H1 (cell line): ENCODE results near the gene OSMR. TPM values are rescaled to one million over a fixed set of nuclear protein-coding genes. Genes with fewer than 3 reads are reported as not detected.

Experiments used
- CTCF ChIA-PET: fragments of 300-600 bp; sonication (Branson Sonifier 250); formaldehyde crosslinking; loops from one replicate; lab custom pipeline; 2021; ENCODE audit not compliant: partially characterized antibody; lab: Charles Lee
- POLR2A ChIA-PET: fragments of 300-600 bp; sonication (Branson Sonifier 250); formaldehyde crosslinking; loops from one replicate; lab custom pipeline; 2021; ENCODE audit warnings: inconsistent platforms; ENCODE audit not compliant: partially characterized antibody; lab: Charles Lee
- DNase-seq, 2 experiments: peaks; one replicate each; pipeline versions ENCODE4 v3.0.0 to v3.0.0-alpha.2; 2010 to 2022; ENCODE audit warnings: low spot score in 2 of 2, low read depth in 1 of 2, mixed read lengths in 1 of 2
- FAIRE-seq: peaks from 2 replicates; lab custom pipeline; 2011; peaks lifted over from hg19 to GRCh38; lab: Jason Lieb, UNC
- H2AFZ ChIP-seq: 2 replicates; pipeline ENCODE4 v1.8.1; 2012; ENCODE audit warnings: low read length, inconsistent platforms
- H2AK5ac ChIP-seq: 2 replicates; pipeline ENCODE4 v1.6.1; 2013; ENCODE audit warnings: low read depth, low read length
- H2BK120ac ChIP-seq: replicated peaks from 2 replicates; pipeline ENCODE3; 2013; ENCODE audit warnings: low read depth, low read length, inconsistent platforms
- H2BK12ac ChIP-seq: 2 replicates; pipeline ENCODE4 v1.6.1; 2013; ENCODE audit warnings: low read depth, low read length
- H2BK15ac ChIP-seq: 2 replicates; pipeline ENCODE4 v1.6.1; 2013; ENCODE audit warnings: low read length
- H2BK20ac ChIP-seq: 2 replicates; pipeline ENCODE4 v1.6.1; 2013; ENCODE audit warnings: low read length
- H2BK5ac ChIP-seq: 2 replicates; pipeline ENCODE4 v1.6.1; 2013; ENCODE audit warnings: low read depth, low read length
- H3K14ac ChIP-seq: 2 replicates; pipeline ENCODE4 v1.6.1; 2013; ENCODE audit warnings: inconsistent platforms; ENCODE audit not compliant: insufficient read length
- H3K18ac ChIP-seq: 2 replicates; pipeline ENCODE4 v1.6.1; 2013; ENCODE audit warnings: low read length; ENCODE audit errors: extremely low read depth
- H3K23ac ChIP-seq: 2 replicates; pipeline ENCODE4 v1.6.1; 2013; ENCODE audit warnings: inconsistent platforms; ENCODE audit not compliant: insufficient read length
- H3K23me2 ChIP-seq: 2 replicates; pipeline ENCODE4 v1.6.1; 2013; ENCODE audit warnings: low read depth, low read length
- H3K27ac ChIP-seq: 2 replicates; pipeline ENCODE4 v1.6.1; 2011; ENCODE audit warnings: low read depth, low read length, inconsistent platforms
- H3K27me3 ChIP-seq, 4 experiments: replicated peaks in 1 of 4; 1 replicate in 1 of 4; 2 replicates in 3 of 4; pipeline versions ENCODE4 v1.6.1 to v1.8.1; 2011 to 2013; ENCODE audit warnings: low read length in 3 of 4, mild to moderate bottlenecking in 3 of 4, inconsistent platforms in 2 of 4, mixed read lengths in 2 of 4, moderate library complexity in 1 of 4; ENCODE audit not compliant: control insufficient read depth in 3 of 4, insufficient read depth in 3 of 4; ENCODE audit errors: extremely low read depth in 1 of 4
- H3K36me3 ChIP-seq, 4 experiments: 2 replicates each; pipeline versions ENCODE4 v1.6.1 to v1.8.1; 2011 to 2013; ENCODE audit warnings: mild to moderate bottlenecking in 4 of 4, low read length in 3 of 4, moderate library complexity in 2 of 4, control low read depth in 1 of 4, inconsistent platforms in 1 of 4; ENCODE audit not compliant: insufficient read depth in 4 of 4, control insufficient read depth in 2 of 4
- H3K4ac ChIP-seq: replicated peaks from 2 replicates; pipeline ENCODE3; 2013; ENCODE audit warnings: low read length, low read depth, mixed read lengths, inconsistent platforms; ENCODE audit not compliant: insufficient read length
- H3K4me1 ChIP-seq, 4 experiments: replicated peaks in 1 of 4; 1 replicate in 1 of 4; 2 replicates in 3 of 4; pipeline versions ENCODE4 v1.6.1 to v1.8.1; 2011 to 2013; ENCODE audit warnings: low read length in 3 of 4, inconsistent platforms in 2 of 4, mixed read lengths in 1 of 4; ENCODE audit not compliant: insufficient read depth in 4 of 4, control insufficient read depth in 3 of 4
- H3K4me2 ChIP-seq, 2 experiments: 2 replicates each; pipeline versions ENCODE4 v1.6.1 to v1.8.1; 2011 to 2013; ENCODE audit warnings: low read depth in 2 of 2, low read length in 2 of 2, control low read depth in 1 of 2, inconsistent platforms in 1 of 2, mild to moderate bottlenecking in 1 of 2; ENCODE audit not compliant: insufficient read depth in 1 of 2
- H3K4me3 ChIP-seq, 4 experiments: fragments of 200-600, 300-600 bp in 1 of 4; sonication (generic), shearing (Covaris generic), sonication (Bioruptor Twin) in 1 of 4; 2 replicates each; pipeline versions ENCODE4 v1.5.1 to v1.8.1; 2011 to 2016; ENCODE audit warnings: low read length in 4 of 4, low read depth in 3 of 4, control low read depth in 2 of 4, inconsistent platforms in 2 of 4, mild to moderate bottlenecking in 2 of 4, mixed read lengths in 1 of 4, moderate library complexity in 1 of 4; ENCODE audit not compliant: insufficient read depth in 2 of 4; ENCODE audit errors: extremely low read depth in 1 of 4
- H3K56ac ChIP-seq: replicated peaks from 2 replicates; pipeline ENCODE3; 2013; ENCODE audit warnings: low read depth, mild to moderate bottlenecking, mixed read lengths, low read length, inconsistent platforms; ENCODE audit not compliant: insufficient read length
- H3K79me1 ChIP-seq: 2 replicates; pipeline ENCODE4 v1.6.1; 2013; ENCODE audit warnings: low read depth, low read length, control low read depth
- H3K79me2 ChIP-seq, 2 experiments: 2 replicates each; pipeline versions ENCODE4 v1.6.1 to v1.8.1; 2012 to 2013; ENCODE audit warnings: low read length in 2 of 2, mild to moderate bottlenecking in 2 of 2, inconsistent platforms in 1 of 2; ENCODE audit not compliant: insufficient read depth in 2 of 2, control insufficient read depth in 1 of 2
- H3K9ac ChIP-seq, 4 experiments: replicated peaks in 1 of 4; 1 replicate in 1 of 4; 2 replicates in 3 of 4; pipeline versions ENCODE4 v1.6.1 to v1.8.1; 2011 to 2013; ENCODE audit warnings: low read depth in 3 of 4, low read length in 3 of 4, control low read depth in 2 of 4, mild to moderate bottlenecking in 2 of 4, moderate library complexity in 2 of 4, inconsistent platforms in 1 of 4; ENCODE audit errors: extremely low read depth in 1 of 4
- H3K9me3 ChIP-seq, 2 experiments: 2 replicates each; pipeline versions ENCODE4 v1.6.1 to v1.8.1; 2012 to 2013; ENCODE audit warnings: mild to moderate bottlenecking in 2 of 2, moderate library complexity in 2 of 2, control low read depth in 1 of 2, inconsistent platforms in 1 of 2, low read depth in 1 of 2, low read length in 1 of 2, mixed read lengths in 1 of 2; ENCODE audit not compliant: insufficient read depth in 2 of 2
- H4K20me1 ChIP-seq, 2 experiments: replicated peaks in 1 of 2; 2 replicates each; pipeline versions ENCODE3 to v1.8.1; 2011 to 2013; ENCODE audit warnings: inconsistent platforms in 2 of 2, low read length in 2 of 2, mild to moderate bottlenecking in 1 of 2; ENCODE audit not compliant: insufficient read depth in 2 of 2, control insufficient read depth in 1 of 2
- H4K5ac ChIP-seq: 2 replicates; pipeline ENCODE4 v1.6.1; 2013; ENCODE audit warnings: low read length, low read depth, mixed read lengths, inconsistent platforms; ENCODE audit not compliant: insufficient read length
- H4K8ac ChIP-seq: 2 replicates; pipeline ENCODE4 v1.8.0; 2013; ENCODE audit warnings: mild to moderate bottlenecking, moderate library complexity, low read length, inconsistent platforms; ENCODE audit not compliant: insufficient read depth; ENCODE audit errors: extremely low read depth
- H4K91ac ChIP-seq: replicated peaks from 2 replicates; pipeline ENCODE3; 2013; ENCODE audit warnings: low read length, mixed read lengths, inconsistent platforms; ENCODE audit not compliant: insufficient read length
- CTBP2 ChIP-seq: IDR thresholded peaks from 2 replicates; pipeline ENCODE4 v1.7.0; 2011; ENCODE audit warnings: borderline replicate concordance, mild to moderate bottlenecking, moderate library complexity, mixed read lengths, low read length; ENCODE audit not compliant: insufficient read depth, insufficient read length
- POLR2AphosphoS5 ChIP-seq: IDR thresholded peaks from 2 replicates; pipeline ENCODE4 v1.6.1; 2011; ENCODE audit warnings: low read depth, low read length
- WGBS, 2 experiments: shearing (Covaris generic) in 1 of 2; methylation state at CpG; one replicate each; pipeline versions ENCODE4 v1.1.6 to v1.1.7; 2013 to 2015; ENCODE audit warnings: low lambda C conversion rate in 2 of 2, mixed read lengths in 2 of 2, inconsistent platforms in 1 of 2, low coverage in 1 of 2, missing lambda C conversion rate in 1 of 2; ENCODE audit not compliant: insufficient replicate concordance in 2 of 2, insufficient coverage in 1 of 2, insufficient read length in 1 of 2; ENCODE audit errors: extremely low coverage in 1 of 2, missing lambda C conversion rate in 1 of 2; 5-methylcytosine and 5-hydroxymethylcytosine counted together
- polyA plus RNA-seq, 7 experiments: library from polyadenylated mRNA; depleted of rRNA in 3 of 7; stranded (reverse) in 5 of 7; unstranded in 2 of 7; fragments of >200 nt in 5 of 7; fragments of 200-250 nt in 2 of 7; gene quantifications; 1 replicate in 5 of 7; 2 replicates in 1 of 7; 4 replicates in 1 of 7; pipeline versions ENCODE4 v1.2.1 to v1.2.3, GENCODE V29; 2011 to 2013; ENCODE audit warnings: missing spikeins in 2 of 7, mixed read lengths in 2 of 7
- total RNA-seq: library from RNA; stranded (reverse); fragmentation: NEBNext Ultra II Directional; extraction: Animal tissue kit (Norgen Biotek cat#: 25700); gene quantifications from 2 replicates; pipeline ENCODE4 v1.2.1, GENCODE V29; 2021

OSMR gene
- total and polyA plus RNA-seq, 2 of the 8 experiments (the other 6 are each of a cell fraction or from before 2014, with no cell fraction given), result 2.3 to 2.6 TPM

- Histone ChIP-seq H4K5ac (no peak overlapping the region), H2BK12ac (0 out of 2 replicates have a peak overlapping the region, but pooled peaks have one; percentile 31), H3K4ac (no peak overlapping the region), H2BK5ac (no peak overlapping the region), H4K20me1 (no peaks in the 10 kb centered on the region), H3K9ac (no peak overlapping the region; a peak in 1 of 7 replicates), H3K4me1 (peaks cover 0 to 3% (median 0%) of the 10 kb centered on the region in 4 experiments; a peak in 2 of 7 replicates), H3K4me2 (no peak overlapping the region), H4K8ac (no peak overlapping the region), H3K14ac (no peak overlapping the region), H4K91ac (no peak overlapping the region), H2BK20ac (no peak overlapping the region; the same call in 1 of the 2 replicates), H2BK15ac (no peak overlapping the region), H3K56ac (no peak overlapping the region), H3K9me3 (no peaks in the 10 kb centered on the region), H3K4me3 (no peak overlapping the region), H2AFZ (peak overlapping the region; percentile 83), H2BK120ac (no peak overlapping the region), H3K27ac (no peak overlapping the region), H3K18ac (no peak overlapping the region), H3K79me1 (no peaks in the 10 kb centered on the region), H2AK5ac (no peak overlapping the region), H3K23me2 (no peaks in the 10 kb centered on the region), H3K23ac (no peak overlapping the region), H3K79me2 (no peaks in the 10 kb centered on the region), H3K36me3 (no peaks in the 10 kb centered on the region), H3K27me3 (peaks cover 0 to 3% (median 0%) of the 10 kb centered on the region in 4 experiments; a peak in 2 of 7 replicates)
- POLR2A ChIA-PET, result interaction anchor here (1.3 kb wide), 1 partner anchor 37 kb away, joined by 3 read pairs; the partner anchor contains the start of gene OSMR
- WGBS, 2 experiments, result 96% methylated on average over 23 of the region's 23 CpGs; no CpG with 5 or more reads in 1 of the 2 experiments
- TF ChIP-seq CTBP2 (no peak), POLR2AphosphoS5 (no peak)
- FAIRE-seq, result no peak
- CTCF ChIA-PET, result interaction anchor here (0.6 to 7.8 kb wide), 46 partner anchors 9 to 1069 kb away, joined by 3 to 73 read pairs (median 5); no protein-coding TSS in a partner anchor
- no peak for DNase-seq
These were observed 37.0 kb upstream of the OSMR start for GRCh38 chr5:38808666-38809343.
